A549 treated with AZD2906 at 1 μM for 4 hours (cell line): Measurements from ENCODE around the gene STYXL2. TPM values are rescaled to one million over a fixed set of nuclear protein-coding genes. Genes with fewer than 3 reads are reported as not detected.

ENCODE experiments used
- total RNA-seq: library from RNA; stranded (reverse); fragments of 200-300 nt; extraction: Qiagen RNA extraction; gene quantifications from 5 replicates; pipeline ENCODE4 v1.2.3, GENCODE V29; 2022

STYXL2 gene
- total RNA-seq = not detected in 5 replicates

GRCh38 chr1:167093846-167094516, at the start of gene STYXL2:
STYXL2 (plus strand) TSS chr1:167094075; CDS start chr1:167094850, 775 bp downstream.

GRCh38 chr1:167090314-167090942, 3.4 kb upstream of the STYXL2 start, which contains the start of gene GPA33:
GPA33 (minus strand) TSS chr1:167090377; CDS start chr1:167090287, 90 bp downstream.

Other genes starting within 250 kb of the STYXL2 start
- gene TADA1, start 217.8 kb upstream of the STYXL2 start, total RNA-seq = 11.9 to 14.8 TPM (median 12.8 TPM) in 5 replicates
- gene ILDR2, start 118.5 kb upstream of the STYXL2 start, total RNA-seq = 0.01 to 0.10 TPM (median 0.03 TPM) in 4 of 5 replicates, not detected in the other
- gene MAEL, start 104.8 kb upstream of the STYXL2 start, total RNA-seq = not detected in 5 replicates
- gene GPA33, start 3.7 kb upstream of the STYXL2 start, total RNA-seq = not detected in 5 replicates
- gene POU2F1, start 126.8 kb downstream of the STYXL2 start, total RNA-seq = 2.8 to 4.6 TPM (median 3.4 TPM) in 5 replicates